ENCODE results near the gene ZNF215.

DNA sequence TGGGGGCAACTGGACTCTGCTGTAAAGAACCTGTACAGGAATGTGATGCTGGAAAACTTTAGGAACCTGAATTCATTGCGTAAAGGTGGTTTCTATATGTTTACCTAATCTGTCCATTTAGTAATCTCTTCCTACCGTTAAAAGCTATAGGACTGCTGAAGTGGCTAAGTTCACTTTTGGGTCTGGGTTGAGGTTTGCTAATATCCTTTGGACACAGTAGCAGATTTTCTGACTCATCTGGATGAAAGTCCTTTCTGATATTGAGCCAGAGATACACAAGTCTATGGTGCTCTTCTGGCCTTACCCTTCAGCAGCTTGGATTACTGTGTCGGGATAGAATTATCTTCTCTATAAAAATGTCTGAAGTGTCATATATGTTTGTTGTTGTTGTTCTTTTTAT is 16.9 kb downstream of the ZNF215 start:
- TF ChIP-seq, protein P1, sequence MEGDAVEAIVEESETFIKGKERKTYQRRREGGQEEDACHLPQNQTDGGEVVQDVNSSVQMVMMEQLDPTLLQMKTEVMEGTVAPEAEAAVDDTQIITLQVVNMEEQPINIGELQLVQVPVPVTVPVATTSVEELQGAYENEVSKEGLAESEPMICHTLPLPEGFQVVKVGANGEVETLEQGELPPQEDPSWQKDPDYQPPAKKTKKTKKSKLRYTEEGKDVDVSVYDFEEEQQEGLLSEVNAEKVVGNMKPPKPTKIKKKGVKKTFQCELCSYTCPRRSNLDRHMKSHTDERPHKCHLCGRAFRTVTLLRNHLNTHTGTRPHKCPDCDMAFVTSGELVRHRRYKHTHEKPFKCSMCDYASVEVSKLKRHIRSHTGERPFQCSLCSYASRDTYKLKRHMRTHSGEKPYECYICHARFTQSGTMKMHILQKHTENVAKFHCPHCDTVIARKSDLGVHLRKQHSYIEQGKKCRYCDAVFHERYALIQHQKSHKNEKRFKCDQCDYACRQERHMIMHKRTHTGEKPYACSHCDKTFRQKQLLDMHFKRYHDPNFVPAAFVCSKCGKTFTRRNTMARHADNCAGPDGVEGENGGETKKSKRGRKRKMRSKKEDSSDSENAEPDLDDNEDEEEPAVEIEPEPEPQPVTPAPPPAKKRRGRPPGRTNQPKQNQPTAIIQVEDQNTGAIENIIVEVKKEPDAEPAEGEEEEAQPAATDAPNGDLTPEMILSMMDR (IDR thresholded peaks at IDR 0.05; ENCODE audit: poor library complexity, severe bottlenecking) = no peak
- TF ChIP-seq EZH2 (IDR thresholded peaks at IDR 0.05; ENCODE audit: borderline replicate concordance, insufficient read depth, low read length, poor library complexity, severe bottlenecking) (no peak), RAD21 (conservative IDR thresholded peaks at IDR 0.05) (no peak), MXI1 (conservative IDR thresholded peaks at IDR 0.05; ENCODE audit: poor library complexity, severe bottlenecking) (no peak), POLR2AphosphoS5 (IDR thresholded peaks at IDR 0.05) (no peak), EP300 (conservative IDR thresholded peaks at IDR 0.05; ENCODE audit: poor library complexity, severe bottlenecking) (no peak), TAF1 (IDR thresholded peaks at IDR 0.05; ENCODE audit: low read depth) (no peak), SMC3 (conservative IDR thresholded peaks at IDR 0.05; ENCODE audit: poor library complexity) (no peak)
